IMR-90 (cell line): ENCODE data around the gene PALMD. TPM values are rescaled to one million over a fixed set of nuclear protein-coding genes. Genes with fewer than 3 reads are reported as not detected.

Experiments
- ATAC-seq: fragments of 200-7000 bp; cut with Tn5 transposase; 2 replicates; pipeline ENCODE4 v1.9.1; 2020; ENCODE audit warnings: low read depth, mild to moderate bottlenecking, moderate library complexity
- BruUV-seq: library from RNA; stranded (reverse); fragments of 400-500 nt; replicated peaks from 2 replicates; lab custom pipeline; 2021; lab: Mats Ljungman, UMichigan
- CTCF ChIA-PET: fragments of 300-600 bp; formaldehyde crosslinking; extraction: SDS; loops from one replicate; lab custom pipeline; 2021; ENCODE audit warnings: antibody characterized with exemption; lab: Yijun Ruan, JAX
- POLR2A ChIA-PET: fragments of 300-600 bp; sonication (Branson Sonifier 250); formaldehyde crosslinking; loops from one replicate; lab custom pipeline; 2022; ENCODE audit warnings: antibody characterized with exemption; ENCODE audit not compliant: unreplicated experiment; lab: Charles Lee
- DNase-seq: peaks from one replicate; pipeline ENCODE4 v3.0.0; 2013
- H2AFZ ChIP-seq: replicated peaks from 2 replicates; pipeline ENCODE3; 2013; ENCODE audit warnings: low read length, mild to moderate bottlenecking; ENCODE audit not compliant: poor library complexity
- H2AK5ac ChIP-seq: 2 replicates; pipeline ENCODE4 v1.6.1; 2013; ENCODE audit warnings: low read depth, low read length, inconsistent platforms
- H2AK9ac ChIP-seq: replicated peaks from 2 replicates; pipeline ENCODE3; 2013; ENCODE audit warnings: mild to moderate bottlenecking, low read depth, low read length, moderate library complexity; ENCODE audit not compliant: poor library complexity
- H2BK120ac ChIP-seq: 2 replicates; pipeline ENCODE4 v1.6.1; 2013; ENCODE audit warnings: low read depth, low read length, inconsistent platforms
- H2BK15ac ChIP-seq: 3 replicates; pipeline ENCODE4 v1.6.1; 2013; ENCODE audit warnings: low read depth, low read length, inconsistent platforms
- H2BK20ac ChIP-seq: 2 replicates; pipeline ENCODE4 v1.6.1; 2013; ENCODE audit warnings: low read depth, mild to moderate bottlenecking, inconsistent platforms, low read length, moderate library complexity
- H2BK5ac ChIP-seq: 2 replicates; pipeline ENCODE4 v1.6.1; 2013; ENCODE audit warnings: mild to moderate bottlenecking, low read depth, low read length, inconsistent platforms; ENCODE audit not compliant: poor library complexity, severe bottlenecking
- H3K14ac ChIP-seq: replicated peaks from 2 replicates; pipeline ENCODE4 v1.6.1; 2013; ENCODE audit warnings: low read depth, low read length, inconsistent platforms
- H3K18ac ChIP-seq: 2 replicates; pipeline ENCODE4 v1.6.1; 2013; ENCODE audit warnings: low read depth, low read length, control low read depth
- H3K23ac ChIP-seq: 2 replicates; pipeline ENCODE4 v1.6.1; 2013; ENCODE audit warnings: low read depth, low read length, inconsistent platforms
- H3K27ac ChIP-seq: 2 replicates; pipeline ENCODE4 v1.5.1; 2013; ENCODE audit warnings: mild to moderate bottlenecking, control low read depth, low read length; ENCODE audit not compliant: insufficient read depth
- H3K27me3 ChIP-seq: 2 replicates; pipeline ENCODE4 v1.6.1; 2013; ENCODE audit warnings: low read length; ENCODE audit not compliant: control insufficient read depth, insufficient read depth
- H3K36me3 ChIP-seq: 2 replicates; pipeline ENCODE4 v1.6.1; 2013; ENCODE audit warnings: low read length, mixed read lengths; ENCODE audit not compliant: control insufficient read depth, insufficient read depth
- H3K4ac ChIP-seq: 2 replicates; pipeline ENCODE4 v1.6.1; 2013; ENCODE audit warnings: low read depth, low read length, inconsistent platforms
- H3K4me1 ChIP-seq: 2 replicates; pipeline ENCODE4 v1.6.1; 2013; ENCODE audit warnings: low read length, mixed read lengths; ENCODE audit not compliant: control insufficient read depth, insufficient read depth
- H3K4me2 ChIP-seq: 2 replicates; pipeline ENCODE4 v1.6.1; 2013; ENCODE audit warnings: low read depth, mild to moderate bottlenecking, control low read depth, low read length, moderate library complexity
- H3K4me3 ChIP-seq: 2 replicates; pipeline ENCODE4 v1.5.1; 2013; ENCODE audit warnings: low read depth, mild to moderate bottlenecking, control low read depth, low read length, moderate library complexity; ENCODE audit not compliant: insufficient read depth
- H3K56ac ChIP-seq: 2 replicates; pipeline ENCODE4 v1.6.1; 2013; ENCODE audit warnings: low read length, inconsistent platforms; ENCODE audit not compliant: insufficient read depth; ENCODE audit errors: extremely low read depth
- H3K79me1 ChIP-seq, 2 experiments: 2 replicates each; pipeline ENCODE4 v1.6.1; 2013; ENCODE audit warnings: low read length in 2 of 2, inconsistent platforms in 1 of 2, low read depth in 1 of 2
- H3K9ac ChIP-seq: 2 replicates; pipeline ENCODE4 v1.6.1; 2013; ENCODE audit warnings: low read depth, low read length, control low read depth
- H3K9me1 ChIP-seq: 2 replicates; pipeline ENCODE4 v1.6.1; 2013; ENCODE audit warnings: low read length, inconsistent platforms; ENCODE audit not compliant: insufficient read depth
- H3K9me3 ChIP-seq: 2 replicates; pipeline ENCODE4 v1.6.1; 2013; ENCODE audit warnings: low read length; ENCODE audit not compliant: control insufficient read depth, insufficient read depth
- H4K20me1 ChIP-seq: 2 replicates; pipeline ENCODE4 v1.6.1; 2013; ENCODE audit warnings: low read length, inconsistent platforms; ENCODE audit not compliant: insufficient read depth
- H4K5ac ChIP-seq: 2 replicates; pipeline ENCODE4 v1.6.1; 2013; ENCODE audit warnings: mild to moderate bottlenecking, low read depth, low read length, control low read depth
- H4K8ac ChIP-seq, 2 experiments: 2 replicates each; pipeline ENCODE4 v1.6.1; 2013; ENCODE audit warnings: low read depth in 2 of 2, low read length in 2 of 2, control low read depth in 1 of 2, inconsistent platforms in 1 of 2
- H4K91ac ChIP-seq: 2 replicates; pipeline ENCODE4 v1.6.1; 2013; ENCODE audit warnings: low read depth, low read length, inconsistent platforms; ENCODE audit not compliant: insufficient read depth
- BHLHE40 ChIP-seq: fragments of 150-350 bp; IDR thresholded peaks from 2 replicates; pipeline ENCODE4 v1.6.1; 2016; ENCODE audit warnings: mild to moderate bottlenecking, low read depth, low read length
- CEBPB ChIP-seq: IDR thresholded peaks from 2 replicates; pipeline ENCODE4 v1.6.1; 2012; ENCODE audit warnings: low read depth, low read length, improper control_type of control experiment
- CHD1 ChIP-seq: IDR thresholded peaks from 2 replicates; pipeline ENCODE4 v1.6.1; 2012; ENCODE audit warnings: low read depth, low read length, improper control_type of control experiment
- ELK1 ChIP-seq: fragments of 150-350 bp; IDR thresholded peaks from 2 replicates; pipeline ENCODE4 v1.6.1; 2016; ENCODE audit warnings: low read depth, mild to moderate bottlenecking, low read length, moderate library complexity, borderline replicate concordance
- FOS ChIP-seq: fragments of 150-350 bp; IDR thresholded peaks from 2 replicates; pipeline ENCODE4 v1.6.1; 2016; ENCODE audit warnings: low read depth, low read length
- MAFK ChIP-seq: IDR thresholded peaks from 2 replicates; pipeline ENCODE4 v1.6.1; 2012; ENCODE audit warnings: low read depth, low read length, improper control_type of control experiment
- MAZ ChIP-seq: IDR thresholded peaks from 2 replicates; pipeline ENCODE4 v1.6.1; 2012; ENCODE audit warnings: low read depth, mild to moderate bottlenecking, low read length, improper control_type of control experiment, moderate library complexity, borderline replicate concordance
- MXI1 ChIP-seq: IDR thresholded peaks from 2 replicates; pipeline ENCODE4 v1.6.1; 2012; ENCODE audit warnings: low read depth, mild to moderate bottlenecking, low read length, moderate library complexity, borderline replicate concordance
- NFE2L2 ChIP-seq: fragments of 150-350 bp; IDR thresholded peaks from 2 replicates; pipeline ENCODE4 v1.6.1; 2016; ENCODE audit warnings: low read depth, mild to moderate bottlenecking, low read length
- POLR2A ChIP-seq: IDR thresholded peaks from 2 replicates; pipeline ENCODE4 v1.6.1; 2012; ENCODE audit warnings: mild to moderate bottlenecking, low read depth, low read length
- RAD21 ChIP-seq: IDR thresholded peaks from 2 replicates; pipeline ENCODE4 v1.6.1; 2012; ENCODE audit warnings: low read length, improper control_type of control experiment
- RCOR1 ChIP-seq: IDR thresholded peaks from 2 replicates; pipeline ENCODE4 v1.6.1; 2012; ENCODE audit warnings: mild to moderate bottlenecking, low read length, improper control_type of control experiment; ENCODE audit not compliant: insufficient replicate concordance
- RFX5 ChIP-seq: IDR thresholded peaks from 2 replicates; pipeline ENCODE4 v1.8.0; 2012; ENCODE audit warnings: low read depth, mild to moderate bottlenecking, low read length, moderate library complexity
- SMC3 ChIP-seq: fragments of 150-350 bp; IDR thresholded peaks from 2 replicates; pipeline ENCODE4 v1.6.1; 2016; ENCODE audit warnings: low read depth, mild to moderate bottlenecking, antibody characterized with exemption, low read length, moderate library complexity
- WGBS, 2 experiments: methylation state at CpG; one replicate each; pipeline versions ENCODE4 v1.1.5 to v1.1.7; 2013; ENCODE audit warnings: missing lambda C conversion rate in 2 of 2; ENCODE audit not compliant: insufficient read length in 1 of 2; ENCODE audit errors: extremely low coverage in 2 of 2; 5-methylcytosine and 5-hydroxymethylcytosine counted together
- dilution Hi-C: fragments of 300-500 bp; cut with HindIII; formaldehyde crosslinking; loops from one replicate; pipeline ENCODE4 v1.14.3; 2018; ENCODE audit warnings: low sequenced_read_pairs; ENCODE audit not compliant: unreplicated experiment
- in situ Hi-C: fragments of 300-500 bp; cut with MboI; formaldehyde crosslinking; loops from 3 replicates; pipeline ENCODE4 v1.14.3; 2019; ENCODE audit warnings: low sequenced_read_pairs, inconsistent platforms, mixed read lengths
- intact Hi-C: fragments of 100-400 bp; cut with micrococcal nuclease; formaldehyde crosslinking; loops from 2 replicates; pipeline ENCODE4 v1.10.0; 2022
- polyA plus RNA-seq, 3 experiments: library from polyadenylated mRNA; depleted of rRNA; stranded (reverse); fragments of >200 nt; gene quantifications; 2 replicates each; pipeline ENCODE4 v1.2.3, GENCODE V29; 2012; ENCODE audit warnings: low replicate concordance in 1 of 3
- total RNA-seq: library from RNA; depleted of rRNA; stranded (reverse); fragments of >200 nt; gene quantifications from 2 replicates; pipeline ENCODE4 v1.2.3, GENCODE V29; 2012
- TF ChIP-seq, protein P1 (sequence below): conservative IDR thresholded peaks from 2 replicates; pipeline ENCODE4 v1.5.1; 2012; ENCODE audit warnings: mild to moderate bottlenecking, low read depth, low read length, improper control_type of control experiment
- TF ChIP-seq, protein P2 (sequence below): fragments of 150-350 bp; IDR thresholded peaks from 2 replicates; pipeline ENCODE4 v1.6.1; 2017; ENCODE audit warnings: mild to moderate bottlenecking, antibody characterized with exemption, low read length, low read depth

Gene PALMD
- total and polyA plus RNA-seq, 2 of the 4 experiments (the other 2 are of a cell fraction): 0.51 to 0.72 TPM

- no peak overlapping the region for H4K8ac ChIP-seq
- TF ChIP-seq RCOR1 (no peak), RAD21 (no peak), BHLHE40 (no peak), RFX5 (no peak), MAZ (no peak), CEBPB (no peak), POLR2A (no peak), ELK1 (no peak), NFE2L2 (no peak), CHD1 (no peak), MXI1 (no peak), SMC3 (no peak), MAFK (no peak), FOS (no peak)
- TF ChIP-seq, protein P1, sequence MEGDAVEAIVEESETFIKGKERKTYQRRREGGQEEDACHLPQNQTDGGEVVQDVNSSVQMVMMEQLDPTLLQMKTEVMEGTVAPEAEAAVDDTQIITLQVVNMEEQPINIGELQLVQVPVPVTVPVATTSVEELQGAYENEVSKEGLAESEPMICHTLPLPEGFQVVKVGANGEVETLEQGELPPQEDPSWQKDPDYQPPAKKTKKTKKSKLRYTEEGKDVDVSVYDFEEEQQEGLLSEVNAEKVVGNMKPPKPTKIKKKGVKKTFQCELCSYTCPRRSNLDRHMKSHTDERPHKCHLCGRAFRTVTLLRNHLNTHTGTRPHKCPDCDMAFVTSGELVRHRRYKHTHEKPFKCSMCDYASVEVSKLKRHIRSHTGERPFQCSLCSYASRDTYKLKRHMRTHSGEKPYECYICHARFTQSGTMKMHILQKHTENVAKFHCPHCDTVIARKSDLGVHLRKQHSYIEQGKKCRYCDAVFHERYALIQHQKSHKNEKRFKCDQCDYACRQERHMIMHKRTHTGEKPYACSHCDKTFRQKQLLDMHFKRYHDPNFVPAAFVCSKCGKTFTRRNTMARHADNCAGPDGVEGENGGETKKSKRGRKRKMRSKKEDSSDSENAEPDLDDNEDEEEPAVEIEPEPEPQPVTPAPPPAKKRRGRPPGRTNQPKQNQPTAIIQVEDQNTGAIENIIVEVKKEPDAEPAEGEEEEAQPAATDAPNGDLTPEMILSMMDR: no peak
- TF ChIP-seq, protein P2, sequence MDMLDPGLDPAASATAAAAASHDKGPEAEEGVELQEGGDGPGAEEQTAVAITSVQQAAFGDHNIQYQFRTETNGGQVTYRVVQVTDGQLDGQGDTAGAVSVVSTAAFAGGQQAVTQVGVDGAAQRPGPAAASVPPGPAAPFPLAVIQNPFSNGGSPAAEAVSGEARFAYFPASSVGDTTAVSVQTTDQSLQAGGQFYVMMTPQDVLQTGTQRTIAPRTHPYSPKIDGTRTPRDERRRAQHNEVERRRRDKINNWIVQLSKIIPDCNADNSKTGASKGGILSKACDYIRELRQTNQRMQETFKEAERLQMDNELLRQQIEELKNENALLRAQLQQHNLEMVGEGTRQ: no peak
- H2AK5ac ChIP-seq: no peak overlapping the region
- H3K9me3 ChIP-seq: no peaks in the 10 kb centered on the region
- H3K4me2 ChIP-seq: no peak overlapping the region
- peaks cover 9% of the 10 kb centered on the region for H3K4me1 ChIP-seq
- no peak overlapping the region for H4K91ac ChIP-seq
- ATAC-seq (no peak), DNase-seq (no peak)
- no peak overlapping the region for H4K5ac ChIP-seq
- no peak overlapping the region for H3K4ac ChIP-seq
- H3K18ac ChIP-seq: no peak overlapping the region
- H3K14ac ChIP-seq: no peak overlapping the region
- no peaks in the 10 kb centered on the region for H4K20me1 ChIP-seq
- no peak overlapping the region for H3K9ac ChIP-seq
- no peak overlapping the region for H3K27ac ChIP-seq
- in situ Hi-C loops: no loop called here
- no peak overlapping the region for H2BK120ac ChIP-seq
- H3K79me1 ChIP-seq: no peaks in the 10 kb centered on the region
- no peak overlapping the region for H2BK20ac ChIP-seq
- WGBS, 2 experiments: 100% methylated on average over 2 of the region's 3 CpGs; no CpG with 5 or more reads in 1 of the 2 experiments
- no peak overlapping the region for H2BK5ac ChIP-seq
- no peak overlapping the region for H2AK9ac ChIP-seq
- dilution Hi-C loops: no loop called here
- BruUV-seq: no TSS peak
- H2BK15ac ChIP-seq: no peak overlapping the region
- no peaks in the 10 kb centered on the region for H3K36me3 ChIP-seq
- H3K27me3 ChIP-seq: no peaks in the 10 kb centered on the region
- H3K9me1 ChIP-seq: no peaks in the 10 kb centered on the region
- no peak overlapping the region for H3K23ac ChIP-seq
- no peak overlapping the region for H3K56ac ChIP-seq
- H3K4me3 ChIP-seq: no peak overlapping the region
- no peak overlapping the region for H2AFZ ChIP-seq
- intact Hi-C loops: no loop called here
- CTCF ChIA-PET: interaction anchor here (0.8 kb wide), 1 partner anchor 1765 kb away, joined by 4 read pairs; no protein-coding TSS in a partner anchor
- POLR2A ChIA-PET: no interaction called here
Observed at GRCh38 chr1:99656701-99657100, 10.8 kb downstream of the PALMD start.
